D721Med (cell line): ENCODE results near the gene COMMD2.

Source experiments
- DNase-seq: peaks from one replicate; pipeline ENCODE4 v3.0.0; 2011; ENCODE audit warnings: low spot score; ENCODE audit not compliant: insufficient read length
- FAIRE-seq: peaks from 2 replicates; lab custom pipeline; 2011; peaks lifted over from hg19 to GRCh38; lab: Jason Lieb, UNC
- CTCF ChIP-seq: IDR thresholded peaks from 2 replicates; pipeline ENCODE4 v1.5.1; 2012; ENCODE audit warnings: mild to moderate bottlenecking, control low read depth; ENCODE audit not compliant: insufficient read depth; ENCODE audit errors: missing control alignments

Gene COMMD2

GRCh38 chr3:149706905-149707304 is 45.4 kb downstream of the COMMD2 start:
- no peak for TF ChIP-seq CTCF
- DNase-seq (no peak), FAIRE-seq (no peak)

GRCh38 chr3:149705416-149705815 is 46.9 kb downstream of the COMMD2 start:
- FAIRE-seq (no peak), DNase-seq (no peak)
- no peak for TF ChIP-seq CTCF

- DNase-seq (no peak), FAIRE-seq (no peak)
- TF ChIP-seq CTCF: no peak
These were observed 48.8 kb downstream of the COMMD2 start for GRCh38 chr3:149703466-149703865.

GRCh38 chr3:149702691-149703441 is 49.4 kb downstream of the COMMD2 start:
- no peak for TF ChIP-seq CTCF
- no peak for DNase-seq
- no peak for FAIRE-seq

GRCh38 chr3:149701977-149702350 is 50.3 kb downstream of the COMMD2 start:
- FAIRE-seq: no peak
- TF ChIP-seq CTCF: no peak

GRCh38 chr3:149701206-149701976 is 50.9 kb downstream of the COMMD2 start:
- no peak for TF ChIP-seq CTCF
- FAIRE-seq (no peak), DNase-seq (no peak)

More at GRCh38 chr3:149701977-149702350, 50.3 kb downstream of the COMMD2 start:
- DNase-seq: no peak
